Endothelial cell of umbilical vein (primary cell): ENCODE results near the gene KL. TPM values are rescaled to one million over a fixed set of nuclear protein-coding genes. Genes with fewer than 3 reads are reported as not detected.

ENCODE experiments used
- BruUV-seq: library from RNA; stranded (reverse); fragments of 400-500 nt; replicated peaks from 2 replicates; lab custom pipeline; 2021; lab: Mats Ljungman, UMichigan
- CTCF ChIA-PET: fragments of 300-600, 350-600 bp; sonication (Branson Sonifier 250); formaldehyde crosslinking; loops from one replicate; lab custom pipeline; 2021; ENCODE audit warnings: antibody characterized with exemption, inconsistent platforms; lab: Charles Lee
- POLR2A ChIA-PET: fragments of 300-600, 350-600 bp; sonication (Branson Sonifier 250); formaldehyde crosslinking; loops from one replicate; lab custom pipeline; 2021; ENCODE audit warnings: antibody characterized with exemption, inconsistent platforms; lab: Charles Lee
- DNase-seq: peaks from one replicate; pipeline ENCODE4 v3.0.0-alpha.2; 2011; ENCODE audit warnings: low read depth, low spot score
- FAIRE-seq: peaks from 2 replicates; lab custom pipeline; 2011; peaks lifted over from hg19 to GRCh38; lab: Jason Lieb, UNC
- H2AFZ ChIP-seq: 2 replicates; pipeline ENCODE4 v1.6.0; 2012; ENCODE audit warnings: low read depth, low read length, control low read depth, inconsistent platforms
- H3K27ac ChIP-seq: 2 replicates; pipeline ENCODE4 v1.5.1; 2011; ENCODE audit warnings: low read depth, mild to moderate bottlenecking, control low read depth, low read length, moderate library complexity; ENCODE audit not compliant: insufficient read depth
- H3K27me3 ChIP-seq, 2 experiments: 2 replicates each; pipeline versions ENCODE4 v1.6.0 to v1.6.1; 2011; ENCODE audit warnings: low read length in 2 of 2, mixed read lengths in 1 of 2; ENCODE audit not compliant: control insufficient read depth in 2 of 2, insufficient read depth in 2 of 2
- H3K36me3 ChIP-seq, 2 experiments: 2 replicates in 1 of 2; 3 replicates in 1 of 2; pipeline ENCODE4 v1.5.1; 2011; ENCODE audit warnings: low read length in 2 of 2, mild to moderate bottlenecking in 1 of 2, moderate library complexity in 1 of 2; ENCODE audit not compliant: control insufficient read depth in 2 of 2, insufficient read depth in 2 of 2; ENCODE audit errors: extremely low read depth in 1 of 2
- H3K4me1 ChIP-seq: 3 replicates; pipeline ENCODE4 v1.5.1; 2011; ENCODE audit warnings: mild to moderate bottlenecking, low read length; ENCODE audit not compliant: control insufficient read depth, insufficient read depth; ENCODE audit errors: extremely low read depth
- H3K4me2 ChIP-seq: 2 replicates; pipeline ENCODE4 v1.6.1; 2011; ENCODE audit warnings: low read length, control low read depth, mixed read lengths; ENCODE audit not compliant: insufficient read depth
- H3K4me3 ChIP-seq, 3 experiments: fragments of 200-600 bp in 1 of 3; sonication (generic), shearing (Covaris generic) in 1 of 3; replicated peaks in 1 of 3; 2 replicates each; pipeline ENCODE4 v1.5.1; 2011 to 2016; ENCODE audit warnings: control low read depth in 3 of 3, low read length in 3 of 3, mild to moderate bottlenecking in 2 of 3, inconsistent platforms in 1 of 3, low read depth in 1 of 3, moderate library complexity in 1 of 3; ENCODE audit not compliant: insufficient read depth in 1 of 3
- H3K79me2 ChIP-seq: 2 replicates; pipeline ENCODE4 v1.6.0; 2012; ENCODE audit warnings: low read length, inconsistent platforms; ENCODE audit not compliant: control insufficient read depth, insufficient read depth
- H3K9ac ChIP-seq: replicated peaks from 2 replicates; pipeline ENCODE3; 2011; ENCODE audit warnings: low read length, control low read depth; ENCODE audit not compliant: insufficient read depth; ENCODE audit errors: extremely low read depth
- H3K9me1 ChIP-seq: replicated peaks from 3 replicates; pipeline ENCODE4 v1.6.0; 2011; ENCODE audit warnings: mild to moderate bottlenecking, low read length; ENCODE audit not compliant: control insufficient read depth, insufficient read depth; ENCODE audit errors: extremely low read depth
- H3K9me3 ChIP-seq: replicated peaks from 2 replicates; pipeline ENCODE4 v1.5.1; 2012; ENCODE audit warnings: low read length, inconsistent platforms; ENCODE audit not compliant: control insufficient read depth, insufficient read depth
- H4K20me1 ChIP-seq: replicated peaks from 2 replicates; pipeline ENCODE3; 2011; ENCODE audit warnings: mild to moderate bottlenecking, low read length; ENCODE audit not compliant: control insufficient read depth, insufficient read depth; ENCODE audit errors: extremely low read depth
- EZH2 ChIP-seq: IDR thresholded peaks from 2 replicates; pipeline ENCODE4 v1.6.1; 2012; ENCODE audit warnings: borderline replicate concordance, low read depth, mild to moderate bottlenecking, moderate library complexity, low read length, inconsistent platforms; ENCODE audit not compliant: severe bottlenecking
- FOS ChIP-seq: IDR thresholded peaks from 2 replicates; pipeline ENCODE4 v1.6.1; 2011; ENCODE audit warnings: mild to moderate bottlenecking, low read length, moderate library complexity, borderline replicate concordance; ENCODE audit not compliant: insufficient read depth
- GATA2 ChIP-seq: IDR thresholded peaks from 2 replicates; pipeline ENCODE4 v1.7.0; 2011; ENCODE audit warnings: low read depth, mild to moderate bottlenecking, moderate library complexity, mixed read lengths, low read length; ENCODE audit not compliant: insufficient read length, insufficient read depth
- JUN ChIP-seq: IDR thresholded peaks from 2 replicates; pipeline ENCODE4 v1.6.1; 2011; ENCODE audit warnings: borderline replicate concordance, low read depth; ENCODE audit not compliant: insufficient read length, insufficient read depth
- MYC ChIP-seq: IDR thresholded peaks from one replicate; pipeline ENCODE4 v1.6.1; 2011; ENCODE audit warnings: mild to moderate bottlenecking, low read depth, low read length
- POLR2A ChIP-seq: IDR thresholded peaks from 2 replicates; pipeline ENCODE4 v1.6.1; 2012; ENCODE audit warnings: low read depth, mild to moderate bottlenecking, control low read depth, low read length
- POLR2AphosphoS5 ChIP-seq: IDR thresholded peaks from 2 replicates; pipeline ENCODE4 v1.6.1; 2012; ENCODE audit warnings: low read depth, mild to moderate bottlenecking, control low read depth, low read length, moderate library complexity; ENCODE audit not compliant: insufficient read depth
- dilution Hi-C: fragments of 300-500 bp; cut with MboI; formaldehyde crosslinking; loops from one replicate; pipeline ENCODE4 v1.15.0; 2019; ENCODE audit warnings: low sequenced_read_pairs; ENCODE audit not compliant: extremely low pct_ligation_motif_present
- intact Hi-C: fragments of 100-400 bp; cut with micrococcal nuclease; formaldehyde crosslinking; loops from one replicate; pipeline ENCODE4 v1.10.0; 2022
- polyA plus RNA-seq, 4 experiments: library from polyadenylated mRNA; depleted of rRNA in 3 of 4; stranded (reverse) in 3 of 4; unstranded in 1 of 4; fragments of >200 nt; gene quantifications; 2 replicates each; pipeline versions ENCODE4 v1.2.1 to v1.2.3, GENCODE V29; 2011 to 2012; ENCODE audit warnings: missing spikeins in 1 of 4
- total RNA-seq: library from RNA; stranded (reverse); gene quantifications from 2 replicates; pipeline ENCODE4 v1.2.3, GENCODE V29; 2021
- TF ChIP-seq, protein P1 (sequence below): IDR thresholded peaks from 2 replicates; pipeline ENCODE4 v1.6.1; 2011; ENCODE audit not compliant: insufficient read depth, insufficient read length
- TF ChIP-seq, protein P2 (sequence below), 2 donors: IDR thresholded peaks; 1 replicate in 1 of 2; 2 replicates in 1 of 2; pipeline ENCODE4 v1.5.1; 2011; ENCODE audit warnings: low read length in 2 of 2, mild to moderate bottlenecking in 2 of 2, moderate library complexity in 2 of 2, control low read depth in 1 of 2, inconsistent platforms in 1 of 2, low read depth in 1 of 2; ENCODE audit not compliant: insufficient read depth in 1 of 2; ENCODE audit errors: extremely low read depth in 1 of 2

Gene KL
- total and polyA plus RNA-seq, 2 donors (not counting 3 experiments of a cell fraction or from before 2014, with no cell fraction given), result 0.01 to 0.07 TPM

DNA sequence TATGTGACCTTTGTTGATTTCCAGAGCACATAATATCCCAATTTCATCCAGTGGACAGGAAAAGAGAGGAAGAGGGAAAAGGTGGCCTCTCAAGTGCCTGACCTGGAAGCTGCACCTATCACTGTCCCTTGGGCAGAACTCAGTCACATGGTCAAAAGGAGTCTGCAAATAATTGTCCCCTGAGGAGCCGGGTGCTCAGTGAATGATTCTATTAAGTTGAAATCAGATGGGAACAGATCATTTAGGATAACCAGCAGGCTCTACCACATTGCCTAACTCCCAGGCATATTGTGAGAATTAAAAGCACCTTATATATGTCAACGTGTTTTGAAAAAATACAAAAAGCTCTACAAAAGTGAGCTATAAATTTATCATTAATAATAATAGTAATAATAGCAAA, 6.8 kb downstream of the KL start:
- Histone ChIP-seq H4K20me1 (no peaks in the 10 kb centered on the region), H3K27me3 (peaks cover 36 to 53% of the 10 kb centered on the region in 2 experiments), H3K4me1 (no peaks in the 10 kb centered on the region), H3K9me1 (no peaks in the 10 kb centered on the region), H3K27ac (no peak overlapping the region), H2AFZ (no peak overlapping the region), H3K79me2 (no peaks in the 10 kb centered on the region), H3K36me3 (no peaks in the 10 kb centered on the region), H3K9ac (no peak overlapping the region), H3K4me3 (no peak overlapping the region), H3K4me2 (no peak overlapping the region), H3K9me3 (no peaks in the 10 kb centered on the region)
- BruUV-seq, result no TSS peak
- DNase-seq (no peak), FAIRE-seq (no peak)
- intact Hi-C loops, result no loop called here
- POLR2A ChIA-PET, result no interaction called here
- TF ChIP-seq, protein P1, sequence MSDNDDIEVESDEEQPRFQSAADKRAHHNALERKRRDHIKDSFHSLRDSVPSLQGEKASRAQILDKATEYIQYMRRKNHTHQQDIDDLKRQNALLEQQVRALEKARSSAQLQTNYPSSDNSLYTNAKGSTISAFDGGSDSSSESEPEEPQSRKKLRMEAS, result no peak
- dilution Hi-C loops, result no loop called here
- CTCF ChIA-PET, result interaction anchor here (1.0 kb wide), 1 partner anchor 354 kb away, joined by 3 read pairs; no protein-coding TSS in a partner anchor

DNA sequence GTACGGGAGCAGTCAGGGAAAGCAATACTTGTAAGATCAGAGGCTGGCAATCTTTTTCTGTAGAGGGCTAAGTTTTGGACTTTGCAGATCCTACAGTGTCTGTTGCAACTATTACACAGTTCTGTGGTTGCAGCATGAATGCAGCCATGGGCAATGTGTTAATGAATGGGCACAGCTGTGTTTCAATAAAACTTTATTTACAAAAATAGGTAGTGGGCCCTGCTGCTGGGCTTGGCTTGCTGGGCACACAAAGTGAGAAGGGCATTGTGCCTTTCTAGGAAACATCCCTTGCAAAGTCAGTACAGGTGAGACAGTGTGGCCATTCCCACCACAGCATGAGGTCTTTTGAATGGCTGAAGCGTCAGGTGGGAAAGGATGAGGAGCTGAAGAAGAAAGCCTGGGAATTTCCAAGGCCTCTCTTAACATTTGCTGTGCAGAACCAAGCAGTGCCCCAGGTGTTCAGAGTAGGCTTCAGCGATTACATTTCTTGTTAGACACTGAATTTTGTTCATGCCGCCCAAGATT, 9.1 kb downstream of the KL start:
- Histone ChIP-seq H4K20me1 (no peaks in the 10 kb centered on the region), H3K27me3 (peaks cover 27 to 42% of the 10 kb centered on the region in 2 experiments), H3K4me3 (no peak overlapping the region), H3K79me2 (no peaks in the 10 kb centered on the region), H3K9me3 (no peaks in the 10 kb centered on the region), H2AFZ (no peak overlapping the region), H3K9ac (no peak overlapping the region), H3K36me3 (no peaks in the 10 kb centered on the region), H3K9me1 (no peaks in the 10 kb centered on the region), H3K4me1 (no peaks in the 10 kb centered on the region), H3K27ac (no peak overlapping the region), H3K4me2 (no peak overlapping the region)
- dilution Hi-C loops (no loop called here), intact Hi-C loops (no loop called here)
- DNase-seq, result no peak
- ChIA-PET POLR2A (no interaction called here), CTCF (interaction anchor here (1.0 kb wide), 1 partner anchor 7 kb away, joined by 3 read pairs; no protein-coding TSS in a partner anchor)
- no TSS peak for BruUV-seq
- TF ChIP-seq EZH2, result no peak
- TF ChIP-seq FOS, result no peak
- TF ChIP-seq JUN, result no peak
- no peak for TF ChIP-seq GATA2
- TF ChIP-seq, protein P2, sequence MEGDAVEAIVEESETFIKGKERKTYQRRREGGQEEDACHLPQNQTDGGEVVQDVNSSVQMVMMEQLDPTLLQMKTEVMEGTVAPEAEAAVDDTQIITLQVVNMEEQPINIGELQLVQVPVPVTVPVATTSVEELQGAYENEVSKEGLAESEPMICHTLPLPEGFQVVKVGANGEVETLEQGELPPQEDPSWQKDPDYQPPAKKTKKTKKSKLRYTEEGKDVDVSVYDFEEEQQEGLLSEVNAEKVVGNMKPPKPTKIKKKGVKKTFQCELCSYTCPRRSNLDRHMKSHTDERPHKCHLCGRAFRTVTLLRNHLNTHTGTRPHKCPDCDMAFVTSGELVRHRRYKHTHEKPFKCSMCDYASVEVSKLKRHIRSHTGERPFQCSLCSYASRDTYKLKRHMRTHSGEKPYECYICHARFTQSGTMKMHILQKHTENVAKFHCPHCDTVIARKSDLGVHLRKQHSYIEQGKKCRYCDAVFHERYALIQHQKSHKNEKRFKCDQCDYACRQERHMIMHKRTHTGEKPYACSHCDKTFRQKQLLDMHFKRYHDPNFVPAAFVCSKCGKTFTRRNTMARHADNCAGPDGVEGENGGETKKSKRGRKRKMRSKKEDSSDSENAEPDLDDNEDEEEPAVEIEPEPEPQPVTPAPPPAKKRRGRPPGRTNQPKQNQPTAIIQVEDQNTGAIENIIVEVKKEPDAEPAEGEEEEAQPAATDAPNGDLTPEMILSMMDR (IDR thresholded peaks at IDR 0.05; ENCODE audit: extremely low read depth in 1 of 2, insufficient read depth in 1 of 2, low read depth in 1 of 2, low read length in 2 of 2), result no peak
- TF ChIP-seq MYC, result no peak
- TF ChIP-seq POLR2AphosphoS5, result no peak
- no peak for TF ChIP-seq POLR2A
- TF ChIP-seq, protein P1, result no peak
- no peak for FAIRE-seq
